Esophagus muscularis mucosa (tissue), 3 donors: Measurements from ENCODE around the gene TACC2.

Experiments
- CTCF ChIP-seq, 3 experiments: fragments of 200-600 bp in 2 of 3; fragments of 450-650 bp in 1 of 3; sonication (generic) in 2 of 3; IDR thresholded peaks; one replicate each; pipeline ENCODE4 v1.5.1; 2017 to 2019; ENCODE audit warnings: antibody characterized with exemption in 3 of 3, mild to moderate bottlenecking in 2 of 3, moderate library complexity in 1 of 3
- POLR2A ChIP-seq: fragments of 450-650 bp; IDR thresholded peaks from one replicate; pipeline ENCODE4 v1.6.1; 2017; ENCODE audit warnings: antibody characterized with exemption, moderate library complexity, mild to moderate bottlenecking, low read depth

- TF ChIP-seq POLR2A (no peak), CTCF (IDR thresholded peaks at IDR 0.05) (no peak)
Observed at GRCh38 chr10:122243550-122243949, 254.6 kb downstream of the TACC2 start.
